NCI-H82 treated with DMSO at 0.1 percent for 48 hours (cell line): ENCODE data around the gene XPO4.
"Not testable (repeated sequence)": the region's sequence is repeated elsewhere in the genome, so short reads cannot be mapped to it uniquely, and the experiment has no call there.

ENCODE experiments used
- DNase-seq: peaks from one replicate; lab custom pipeline; 2025; ENCODE audit not compliant: unreplicated experiment; lab: John Stamatoyannopoulos, UW

Gene XPO4

GRCh38 chr13:20789665-20790064, 112.9 kb downstream of the XPO4 start:
- no peak for DNase-seq

GRCh38 chr13:20788312-20788711, 114.2 kb downstream of the XPO4 start:
- DNase-seq: no peak

GRCh38 chr13:20787180-20787579, 115.4 kb downstream of the XPO4 start:
- no peak for DNase-seq

DNA sequence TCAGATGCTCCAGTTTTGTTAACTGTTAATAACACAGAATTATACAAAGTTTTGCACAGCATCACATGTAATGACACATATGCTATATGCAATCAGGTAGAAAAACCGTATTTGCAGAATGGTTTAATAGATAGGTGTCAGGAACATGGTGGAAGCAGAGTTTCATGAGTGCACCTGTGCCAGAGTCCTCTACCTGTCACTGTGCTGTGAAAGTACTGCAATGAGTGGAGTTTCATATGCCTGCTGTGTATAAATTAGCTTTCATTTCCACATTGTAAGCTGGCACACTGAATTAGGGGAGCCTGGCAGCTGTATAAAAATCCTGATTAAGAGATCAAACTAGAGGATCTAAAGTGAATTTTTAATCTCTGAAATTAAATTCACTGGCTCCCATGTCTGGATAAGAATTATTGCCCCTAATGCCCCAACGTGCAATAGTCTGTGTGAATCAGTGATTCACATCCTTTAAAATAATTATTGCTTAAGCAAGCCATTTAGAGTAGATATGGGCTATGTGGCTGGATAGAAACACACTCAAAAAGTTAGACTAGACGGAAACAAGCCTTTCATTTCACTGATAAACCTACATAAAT, 120.3 kb downstream of the XPO4 start:
- DNase-seq: no peak

DNA sequence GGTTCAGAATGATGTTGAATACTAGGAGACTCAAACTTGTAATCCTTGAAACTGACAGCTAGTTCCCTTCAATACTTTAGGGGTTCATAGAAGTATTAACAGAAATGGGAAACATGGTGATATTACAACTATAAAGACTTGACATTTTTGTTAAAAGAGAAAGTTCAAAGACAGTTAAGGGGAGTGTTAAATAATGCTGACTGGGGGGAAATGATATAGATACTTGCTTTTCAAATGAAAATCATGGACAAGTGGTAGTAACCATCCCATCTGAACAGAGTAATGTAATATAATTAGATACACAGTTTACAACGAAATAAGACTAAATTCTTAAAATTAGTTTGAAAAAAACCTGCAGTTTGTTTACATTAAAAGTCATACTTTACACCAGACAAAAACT, 122.2 kb downstream of the XPO4 start:
- no peak for DNase-seq

DNA sequence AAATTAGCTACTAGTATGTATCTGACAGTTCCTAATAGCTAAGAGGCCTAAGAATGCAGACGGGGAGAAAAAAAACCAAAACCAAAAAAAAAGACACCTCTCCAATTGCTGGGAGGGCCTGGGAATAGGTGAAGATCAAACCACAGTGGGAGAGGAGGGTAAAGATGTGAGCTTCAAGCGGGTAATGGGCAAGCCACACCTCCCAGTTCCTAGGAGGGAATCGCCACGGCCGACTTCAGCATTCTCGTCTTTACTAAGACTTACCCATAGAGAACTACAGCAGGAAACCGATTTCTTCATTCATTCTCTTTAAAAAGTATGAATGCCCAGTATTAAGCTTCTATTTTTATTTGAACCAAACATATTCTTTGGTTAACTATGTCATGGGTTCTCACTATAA, 123.1 kb downstream of the XPO4 start:
- DNase-seq: no peak

DNA sequence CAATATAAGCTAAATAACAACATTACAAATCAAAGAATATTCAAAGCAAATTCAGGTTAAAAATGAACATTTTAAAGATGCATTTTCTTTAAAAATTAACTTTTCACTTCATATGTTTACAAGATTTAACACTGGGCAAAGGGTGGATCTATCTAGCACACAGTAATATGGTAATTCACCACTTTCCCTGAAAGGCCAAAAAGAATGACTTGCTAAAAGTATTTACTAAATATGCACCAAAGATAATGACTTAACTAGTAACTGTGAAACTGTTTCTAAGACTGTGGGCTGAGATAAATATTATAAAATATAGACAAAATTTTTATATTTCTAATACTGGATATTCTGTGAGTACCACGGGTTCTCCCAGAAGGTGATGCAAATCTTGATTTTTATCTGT, 124.2 kb downstream of the XPO4 start:
- no peak for DNase-seq

- DNase-seq: no peak
These were observed 125.8 kb downstream of the XPO4 start for GRCh38 chr13:20776751-20777150.

GRCh38 chr13:20775961-20776360, 126.6 kb downstream of the XPO4 start:
- no peak for DNase-seq

GRCh38 chr13:20774746-20775145, 127.8 kb downstream of the XPO4 start:
- DNase-seq: no peak

DNA sequence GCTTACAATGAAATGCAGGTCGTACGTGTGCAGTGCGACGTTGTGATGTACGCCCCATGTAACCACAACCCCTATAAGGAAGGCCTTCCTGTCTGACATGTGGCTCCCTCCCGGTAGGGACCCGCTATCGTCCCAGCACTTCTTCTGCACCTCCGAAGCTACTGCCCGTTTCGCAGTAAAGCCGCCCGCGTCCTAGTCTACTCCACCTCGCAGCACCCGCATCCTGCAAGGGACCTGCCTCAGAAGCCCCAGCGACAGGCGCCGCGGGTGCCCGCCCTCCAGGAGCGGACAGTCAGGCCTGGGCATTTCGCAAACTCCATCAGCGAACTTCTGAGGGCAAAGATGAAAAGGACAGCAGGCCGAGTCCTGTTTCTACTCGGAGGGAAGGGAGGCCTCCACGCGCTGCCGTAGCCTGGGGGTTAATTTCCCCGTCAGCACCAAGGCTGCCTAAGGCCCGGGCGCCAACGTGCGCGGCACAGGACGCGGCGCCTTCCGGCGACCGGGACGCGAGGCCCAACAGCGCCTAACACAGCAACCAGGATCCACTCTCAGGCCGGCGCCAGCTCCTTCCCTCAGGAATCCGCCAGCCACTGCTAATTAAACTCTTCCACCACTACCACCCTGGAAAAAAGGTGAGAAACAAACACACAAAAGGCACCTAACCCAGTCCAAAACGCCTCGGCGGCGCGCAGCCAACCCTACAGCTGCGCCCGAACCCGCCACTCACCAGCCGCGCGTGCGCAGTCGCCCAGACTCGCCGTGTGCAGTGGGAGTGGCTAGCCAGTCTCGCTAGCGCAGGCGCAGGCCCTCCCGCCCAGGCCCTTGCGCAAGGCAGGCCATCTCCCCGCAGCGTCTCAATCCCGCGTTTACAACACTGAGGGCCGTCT, 129.1 kb downstream of the XPO4 start, which contains the start of gene EEF1AKMT1:
TSS of gene EEF1AKMT1 (minus strand) at position 768 of the 887 bp plus-strand sequence. CDS start 16,363 bp downstream, outside the sequence.
- peak; percentile 84 for DNase-seq

DNA sequence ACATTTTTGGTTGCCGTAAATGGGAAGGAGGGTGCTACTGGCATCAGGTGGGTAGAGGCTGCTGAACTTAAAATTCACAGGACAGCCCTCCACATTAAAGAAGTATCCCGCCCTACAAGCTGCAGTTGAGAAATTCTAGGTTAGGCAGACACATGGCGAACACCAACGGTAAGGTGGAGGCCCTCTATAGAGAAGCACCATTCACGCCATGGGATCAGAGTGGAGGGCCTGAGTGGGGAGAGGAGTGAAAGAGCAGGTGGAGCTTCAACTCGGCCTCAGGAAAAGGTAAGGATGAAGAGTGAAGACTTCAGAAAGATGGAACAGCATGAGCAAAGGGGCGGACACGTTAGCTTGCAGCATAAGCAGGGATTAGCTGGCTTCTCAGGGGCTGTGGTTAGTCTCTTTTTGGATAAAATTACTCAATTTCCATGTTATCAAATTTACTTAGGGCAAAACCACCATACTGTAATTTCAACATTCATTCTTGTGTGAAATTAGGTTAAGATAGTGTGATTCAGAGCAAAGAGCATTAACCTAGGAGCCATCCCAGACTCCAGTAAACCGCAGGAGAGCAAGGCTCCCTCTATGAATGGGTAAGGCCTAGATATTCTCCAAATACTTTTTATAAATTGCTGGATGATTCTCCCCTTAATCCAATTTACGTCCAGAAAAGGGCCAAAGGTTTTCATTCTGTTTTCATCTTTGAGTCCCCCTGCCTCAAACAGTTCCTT, 130.0 kb downstream of the XPO4 start:
- peak; percentile 19 for DNase-seq

DNA sequence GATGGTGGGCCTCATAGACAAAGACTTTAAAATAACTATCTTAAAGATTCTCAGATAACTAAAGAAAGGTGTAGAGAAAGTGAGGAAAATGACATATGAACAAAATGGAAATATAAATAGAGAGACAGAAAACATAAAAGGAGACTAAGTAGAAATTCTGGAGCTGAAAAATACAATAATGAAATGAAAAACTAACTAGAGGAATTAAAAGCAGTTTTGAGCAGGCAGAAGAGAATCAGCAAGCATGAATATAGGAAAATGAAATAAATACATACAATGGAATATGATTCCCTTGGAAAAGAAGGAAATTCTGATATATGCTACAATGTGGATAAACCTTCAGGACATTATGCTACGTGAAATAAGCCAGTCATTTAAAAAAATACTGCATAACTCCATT, 132.7 kb downstream of the XPO4 start:
- DNase-seq: no peak

DNA sequence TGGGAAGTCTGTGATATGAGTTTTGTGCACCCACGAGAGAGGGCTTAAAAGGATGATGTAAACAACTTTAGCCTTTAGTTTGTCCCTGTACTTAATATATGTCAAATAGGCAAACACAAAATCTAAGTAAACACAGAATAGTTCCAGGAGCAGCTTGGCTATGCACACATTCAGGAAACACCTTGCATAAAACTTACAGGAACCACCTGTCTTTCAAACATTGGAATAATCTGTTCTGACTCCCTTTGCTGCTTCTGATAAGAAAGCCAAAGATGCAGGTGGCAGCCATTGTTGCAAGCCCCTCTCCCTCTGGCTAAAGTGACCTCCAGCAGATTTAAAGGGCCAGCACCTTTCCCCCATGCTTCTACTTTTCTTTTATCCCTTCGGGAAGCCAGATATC, 133.5 kb downstream of the XPO4 start:
- no peak for DNase-seq

DNA sequence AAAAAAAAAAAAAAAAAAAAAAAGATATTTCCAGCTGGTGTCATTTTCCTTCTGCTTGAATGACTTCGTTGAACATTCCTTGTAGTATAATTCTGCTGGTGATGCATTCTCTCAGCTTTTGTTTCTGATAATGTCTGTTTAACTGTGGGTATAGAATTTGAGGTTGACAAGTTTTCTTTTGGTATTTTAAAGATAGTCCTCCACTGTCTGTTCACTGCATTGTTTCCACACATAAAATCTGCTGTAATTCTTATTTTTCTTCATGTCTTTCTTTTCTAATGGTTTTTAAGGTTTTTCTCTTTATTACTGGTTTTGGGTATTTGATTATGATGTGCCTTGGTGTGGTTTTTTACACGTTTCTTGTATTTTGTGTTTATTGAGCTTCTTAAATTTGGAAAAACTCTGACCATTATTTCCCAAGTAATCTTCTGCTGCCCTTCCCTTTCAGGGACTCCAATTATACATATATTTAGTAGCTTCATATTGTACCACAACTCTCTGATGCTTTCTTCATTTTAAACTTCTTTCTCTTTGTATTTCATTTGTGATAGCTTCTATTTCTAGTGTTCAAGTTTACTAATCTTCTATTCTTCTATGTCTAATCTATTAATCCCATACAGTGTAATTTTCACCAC, 135.1 kb downstream of the XPO4 start:
- no peak for DNase-seq

- DNase-seq: no peak
These were observed 141.7 kb downstream of the XPO4 start for GRCh38 chr13:20760872-20761271.

DNA sequence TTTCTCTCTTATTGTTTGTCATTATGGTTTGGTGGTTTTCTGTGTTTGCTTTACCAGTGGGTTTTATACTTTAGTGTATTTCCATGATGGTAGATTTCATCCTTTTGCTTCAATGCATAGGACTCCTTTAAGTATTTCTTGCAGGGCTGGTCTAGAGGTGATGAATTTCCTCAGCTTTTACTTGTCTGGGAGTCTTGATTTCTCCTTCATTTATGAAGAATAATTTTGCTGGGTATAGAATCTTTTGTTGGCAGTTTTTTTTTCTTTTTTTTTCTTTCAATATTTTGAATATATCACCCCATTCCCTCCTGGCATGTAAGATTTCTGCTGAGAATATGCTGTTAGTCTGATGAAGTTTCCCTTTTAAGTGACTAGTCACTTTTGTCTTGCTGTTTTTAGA, 148.5 kb downstream of the XPO4 start:
- no peak for DNase-seq

DNA sequence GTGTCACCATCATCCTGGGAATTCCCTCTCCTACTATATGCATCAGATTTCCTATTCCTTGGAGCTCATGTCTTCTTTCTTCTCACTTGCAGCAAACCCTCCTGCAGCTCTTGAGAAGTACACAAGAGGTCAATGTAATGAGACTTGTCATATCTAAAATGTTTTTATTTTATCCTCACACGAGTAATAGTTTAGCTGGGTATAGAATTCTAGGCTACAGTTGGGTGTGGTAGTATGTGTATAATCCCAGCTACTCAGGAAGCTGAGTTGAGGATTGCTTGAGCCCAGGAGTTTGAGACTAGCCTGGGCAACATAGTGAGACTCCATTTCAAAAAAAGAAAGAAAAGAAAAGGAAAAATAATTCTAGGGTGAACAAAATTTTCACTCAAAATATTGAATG, 153.2 kb downstream of the XPO4 start:
- no peak for DNase-seq

GRCh38 chr13:20743830-20744404, 158.6 kb downstream of the XPO4 start:
- not testable (repeated sequence) for DNase-seq

GRCh38 chr13:20740021-20740420, 162.5 kb downstream of the XPO4 start:
- no peak for DNase-seq

DNA sequence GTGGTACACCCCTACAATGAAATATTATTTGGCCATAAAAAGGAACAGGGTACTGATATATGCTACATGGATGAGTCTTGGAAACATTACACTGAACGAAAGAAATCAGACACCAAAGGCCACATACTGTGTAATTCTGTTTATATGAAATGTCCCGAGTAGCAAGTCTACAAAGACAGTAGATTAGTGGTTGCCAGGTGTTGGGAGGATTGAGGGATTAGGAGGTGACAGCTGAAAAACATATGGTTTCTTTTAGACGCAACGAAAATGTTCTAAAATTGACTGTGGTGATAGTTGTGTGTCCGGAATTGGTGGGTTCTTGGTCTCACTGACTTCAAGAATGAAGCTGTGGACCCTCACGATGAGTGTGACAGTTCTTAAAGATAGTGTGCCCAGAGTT, 163.9 kb downstream of the XPO4 start:
- peak; percentile 92 for DNase-seq
